CD4-positive, alpha-beta T cell treated with Interleukin-2 at 100 ng/mL for 4 hours (primary cell): ENCODE results near the gene CEP152.

Source experiments
- DNase-seq: peaks from one replicate; pipeline ENCODE4 v3.0.0-alpha.2; 2020; ENCODE audit warnings: low spot score

The CEP152 gene

DNA sequence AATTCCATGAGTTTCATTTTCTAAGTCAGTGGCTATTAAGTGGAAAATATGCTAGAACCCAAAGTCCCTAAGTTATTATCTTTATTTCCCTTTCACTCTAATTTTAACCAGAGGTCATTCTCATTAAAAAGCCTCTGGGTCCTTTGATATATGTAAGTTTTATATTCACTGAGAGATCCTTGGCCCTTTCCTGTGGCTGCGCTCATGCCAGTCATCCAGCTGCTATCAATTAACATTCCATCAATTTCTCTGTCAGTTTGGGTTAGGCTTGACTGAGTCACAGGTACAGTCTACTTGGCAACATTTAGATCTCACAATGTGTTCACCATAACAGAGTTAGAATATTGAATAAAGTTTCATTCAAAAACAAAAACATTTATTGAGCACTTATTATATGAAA, 107.3 kb downstream of the CEP152 start:
- no peak for DNase-seq

DNA sequence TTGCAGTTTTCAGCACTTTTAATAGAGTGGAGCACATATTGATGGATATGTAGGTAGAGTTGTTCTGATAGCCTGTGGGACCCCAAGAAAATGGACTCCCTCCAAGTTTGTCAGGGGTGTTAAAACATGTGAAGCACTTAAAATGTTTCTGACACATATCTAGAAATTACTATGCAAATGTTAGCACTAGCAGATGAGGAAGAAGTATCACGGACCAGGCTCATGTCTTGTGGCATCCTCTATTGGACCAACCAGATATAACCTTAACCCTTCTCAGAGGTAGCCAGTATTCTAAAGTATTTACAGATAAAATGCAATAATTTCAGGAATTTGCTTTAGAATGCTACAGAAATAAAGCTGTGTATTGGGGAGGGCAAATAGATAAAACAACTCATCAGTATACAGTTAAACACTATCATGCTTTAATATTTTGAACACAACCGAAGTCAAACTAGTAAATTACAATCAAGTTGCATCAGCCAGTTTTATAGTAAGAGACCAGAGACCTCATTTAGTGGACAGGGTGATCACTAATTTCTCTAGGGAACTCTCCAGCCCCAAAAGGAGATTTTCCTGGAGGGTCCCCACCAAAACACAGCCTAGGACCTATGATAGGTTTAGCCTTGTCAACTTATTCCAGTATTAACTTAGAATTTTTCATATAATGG, 108.2 kb downstream of the CEP152 start:
- no peak for DNase-seq

DNA sequence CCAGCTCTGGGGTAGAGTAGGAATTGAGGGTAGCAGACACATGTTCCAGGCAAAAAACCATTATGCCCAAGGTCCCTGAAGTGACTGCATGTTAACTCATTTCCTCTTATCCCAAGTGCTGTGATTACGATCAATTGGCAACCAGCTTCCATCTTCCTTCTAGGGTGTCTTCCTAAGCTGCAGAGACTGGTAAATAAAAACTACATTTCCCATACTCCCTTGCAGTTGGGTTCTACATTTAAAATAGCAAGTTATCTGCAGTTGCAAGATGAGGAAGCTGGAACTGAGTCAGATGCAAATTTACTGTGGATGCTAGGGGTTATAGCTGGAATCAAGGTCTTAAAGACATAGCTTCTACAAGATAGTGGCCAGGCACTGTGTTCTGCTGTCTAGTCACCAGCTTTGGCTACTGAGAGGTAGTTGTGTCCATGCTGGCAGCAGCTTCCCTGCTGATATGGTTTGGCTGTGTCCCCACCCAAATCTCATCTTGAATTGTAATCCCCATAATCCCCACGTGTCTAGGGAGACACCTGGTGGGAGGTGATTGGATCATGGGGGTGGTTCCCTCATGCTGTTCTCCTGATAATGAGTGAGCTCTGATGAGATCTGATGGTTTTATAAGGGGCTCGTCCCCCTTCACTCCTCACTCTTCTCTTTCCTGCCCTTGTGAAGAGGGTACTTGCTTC, 114.1 kb downstream of the CEP152 start:
- no peak for DNase-seq

DNA sequence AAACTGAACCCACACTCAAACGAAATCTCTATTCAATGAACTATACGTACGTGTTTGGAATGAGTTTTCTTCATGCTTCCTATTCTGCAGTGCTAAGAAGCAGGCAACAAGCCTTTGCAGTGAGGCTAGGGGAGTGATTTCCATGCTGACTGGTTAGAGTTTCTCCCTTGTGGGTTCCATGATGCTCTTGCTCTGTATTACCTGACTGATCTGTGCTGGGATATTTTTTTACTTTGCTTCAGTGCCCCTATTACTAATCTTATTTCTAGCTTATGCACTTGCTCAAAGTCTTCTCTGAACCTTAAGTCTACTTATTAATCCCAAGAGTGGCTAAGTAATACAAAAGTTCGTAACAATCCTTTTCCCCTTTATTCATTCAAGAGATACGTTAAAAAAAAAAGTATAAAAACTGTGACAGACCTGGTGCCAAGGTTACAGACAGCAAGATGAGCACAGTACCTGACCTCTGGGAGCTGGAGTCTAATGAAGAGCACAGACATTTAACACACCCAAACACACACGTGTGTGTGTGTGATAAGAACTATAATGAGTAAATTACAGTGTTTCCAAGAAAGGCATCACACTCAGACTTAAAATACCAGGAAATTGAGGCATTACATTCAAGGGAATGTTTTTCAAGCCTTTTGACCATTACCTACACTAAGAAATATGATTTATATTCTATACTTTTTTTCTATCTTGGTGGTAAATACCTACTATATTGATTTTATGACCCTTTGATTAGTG, 114.9 kb downstream of the CEP152 start:
- DNase-seq = no peak

DNA sequence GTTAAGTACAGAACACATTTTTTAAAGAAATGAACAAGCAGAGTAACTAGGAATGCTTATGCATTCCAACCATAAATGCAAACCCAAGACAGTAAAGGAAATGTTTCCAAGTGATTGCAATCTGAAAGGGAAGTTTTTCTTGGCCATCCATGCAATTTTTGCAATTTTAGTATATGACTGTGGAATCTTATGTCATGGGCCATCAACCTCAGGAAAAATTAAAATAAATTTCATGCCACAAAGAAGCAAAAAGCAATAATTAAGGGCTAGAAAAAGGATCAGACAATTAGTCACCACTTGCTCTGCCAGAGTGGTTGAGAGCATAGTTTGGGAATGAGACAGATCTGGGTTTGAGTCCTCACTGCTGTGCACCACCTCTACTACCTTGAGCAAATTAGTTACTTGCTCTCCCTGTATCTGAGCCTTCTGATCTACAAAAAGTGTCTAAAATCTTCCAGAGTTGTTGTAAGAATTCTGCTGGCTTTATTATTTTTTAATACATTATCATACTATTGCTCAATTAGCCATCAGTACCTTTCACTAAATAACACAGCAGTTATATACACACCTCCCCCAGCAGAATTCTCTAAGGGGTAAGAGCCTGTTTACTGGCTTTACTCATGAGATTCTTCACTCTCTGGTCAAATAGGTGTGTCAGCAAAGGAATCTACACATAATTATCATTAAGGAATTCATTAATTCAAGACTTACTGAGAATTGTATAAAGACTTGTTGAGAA, 115.6 kb downstream of the CEP152 start:
- no peak for DNase-seq

DNA sequence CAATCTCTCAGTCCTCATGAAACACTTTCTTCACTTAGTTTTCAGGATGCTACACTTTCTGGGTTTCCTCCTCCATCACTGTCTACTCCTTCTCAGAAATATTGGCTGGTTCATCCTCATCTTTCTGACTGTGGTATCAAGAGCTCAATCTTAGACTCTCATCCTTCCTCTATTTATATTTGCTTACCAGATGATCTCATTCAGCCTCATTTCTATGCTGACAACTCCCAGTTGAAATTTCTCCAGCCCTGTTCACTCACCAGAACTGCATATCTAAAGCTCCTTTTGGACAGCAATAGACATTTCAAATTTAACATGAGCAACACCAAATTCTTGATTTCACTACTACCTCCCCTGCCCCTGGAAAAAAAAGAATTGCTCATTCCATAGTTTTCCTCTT, 117.4 kb downstream of the CEP152 start:
- no peak for DNase-seq

DNA sequence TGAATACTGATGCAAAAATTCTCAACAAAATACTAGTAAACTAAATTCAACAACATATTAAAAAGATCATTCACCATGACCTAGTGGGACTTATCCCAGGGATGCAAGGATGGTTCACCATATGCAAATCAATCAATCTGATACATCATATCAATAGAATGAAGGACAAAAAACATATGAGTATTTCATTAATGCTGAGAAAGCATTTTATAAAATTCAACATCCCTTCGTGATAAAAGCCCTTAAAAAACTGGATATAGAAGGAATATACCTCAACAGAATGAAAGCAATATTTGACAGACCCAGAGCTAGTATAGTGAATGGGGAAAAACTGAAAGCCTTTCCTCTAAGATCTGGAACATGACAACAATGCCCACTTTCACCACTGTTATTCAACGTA, 122.4 kb downstream of the CEP152 start:
- no peak for DNase-seq
